Nasal cavity respiratory epithelium epithelial cell of viscerocranial mucosa (primary cell): ENCODE results near the gene ID2. TPM values are rescaled to one million over a fixed set of nuclear protein-coding genes. Genes with fewer than 3 reads are reported as not detected.

Source experiments
- total RNA-seq: library from RNA; depleted of rRNA; stranded (reverse); fragments of >200 nt; gene quantifications from 2 replicates; pipeline ENCODE4 v1.2.3, GENCODE V29; 2014

The ID2 gene, protein sequence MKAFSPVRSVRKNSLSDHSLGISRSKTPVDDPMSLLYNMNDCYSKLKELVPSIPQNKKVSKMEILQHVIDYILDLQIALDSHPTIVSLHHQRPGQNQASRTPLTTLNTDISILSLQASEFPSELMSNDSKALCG
- 3.1 and 6.0 TPM in 2 replicates for total RNA-seq

GRCh38 chr2:8681786-8682692 lies at the start of gene ID2:
ID2 (plus strand) TSS chr2:8682056; CDS start chr2:8682166, 110 bp downstream.

Other genes with a start within 250 kb of the ID2 start
- 72.8 and 98.2 TPM in 2 replicates for gene KIDINS220, start 155.6 kb downstream of the ID2 start, total RNA-seq